Calu3 (cell line): ENCODE measurements around the gene UBE2A. TPM values are rescaled to one million over a fixed set of nuclear protein-coding genes. Genes with fewer than 3 reads are reported as not detected.

Source experiments
- BruUV-seq: library from RNA; stranded (reverse); fragments of 400-500 nt; replicated peaks from 2 replicates; lab custom pipeline; 2021; lab: Mats Ljungman, UMichigan
- CTCF ChIA-PET: fragments of 300-600 bp; sonication (Branson Sonifier 250); formaldehyde crosslinking; loops from one replicate; lab custom pipeline; 2022; ENCODE audit warnings: antibody characterized with exemption; lab: Charles Lee
- DNase-seq: peaks from one replicate; pipeline ENCODE4 v3.0.0; 2022
- H3K27ac Mint-ChIP-seq: one replicate; pipeline ENCODE4 v1.8.0; 2022; ENCODE audit warnings: mixed read lengths; ENCODE audit not compliant: unreplicated experiment
- H3K27me3 Mint-ChIP-seq: one replicate; pipeline ENCODE4 v1.8.0; 2022; ENCODE audit warnings: mixed read lengths; ENCODE audit not compliant: unreplicated experiment
- H3K36me3 Mint-ChIP-seq: one replicate; pipeline ENCODE4 v1.8.0; 2022; ENCODE audit warnings: mild to moderate bottlenecking, moderate library complexity, mixed read lengths; ENCODE audit not compliant: insufficient read depth, unreplicated experiment
- H3K4me1 Mint-ChIP-seq: one replicate; pipeline ENCODE4 v1.8.0; 2022; ENCODE audit warnings: mild to moderate bottlenecking, low read depth, mixed read lengths; ENCODE audit not compliant: unreplicated experiment
- H3K4me3 Mint-ChIP-seq: one replicate; pipeline ENCODE4 v1.8.0; 2022; ENCODE audit warnings: mild to moderate bottlenecking, low read depth, moderate library complexity, mixed read lengths; ENCODE audit not compliant: unreplicated experiment
- H3K9me3 Mint-ChIP-seq: one replicate; pipeline ENCODE4 v1.8.0; 2022; ENCODE audit warnings: low read depth, mixed read lengths; ENCODE audit not compliant: unreplicated experiment
- CTCF ChIP-seq: fragments of 200-600 bp; IDR thresholded peaks from one replicate; pipeline ENCODE4 v1.8.0; 2022; ENCODE audit warnings: antibody characterized with exemption; ENCODE audit not compliant: unreplicated experiment
- intact Hi-C: fragments of 100-400 bp; cut with micrococcal nuclease; formaldehyde crosslinking; loops from one replicate; pipeline ENCODE4 v1.10.0; 2022; ENCODE audit not compliant: unreplicated experiment
- total RNA-seq: library from RNA; stranded (reverse); gene quantifications from 2 replicates; pipeline ENCODE4 v1.2.3, GENCODE V29; 2022

UBE2A gene
- total RNA-seq, 1 experiment from 2014 or later, result 65.0 TPM

- CTCF ChIA-PET, result interaction anchor here (0.7 kb wide), 1 partner anchor 169 kb away, joined by 3 read pairs; no protein-coding TSS in a partner anchor
- Mint-ChIP-seq H3K9me3 (no peaks in the 10 kb centered on the region), H3K36me3 (no peaks in the 10 kb centered on the region), H3K27ac (no peak overlapping the region), H3K4me1 (no peaks in the 10 kb centered on the region), H3K4me3 (no peak overlapping the region), H3K27me3 (peaks cover 13% of the 10 kb centered on the region)
- BruUV-seq, result no TSS peak
- intact Hi-C loops, result no loop called here
- no peak for DNase-seq
- no peak for TF ChIP-seq CTCF
Measured at GRCh38 chrX:119622356-119623232, 48.2 kb downstream of the UBE2A start.

DNA sequence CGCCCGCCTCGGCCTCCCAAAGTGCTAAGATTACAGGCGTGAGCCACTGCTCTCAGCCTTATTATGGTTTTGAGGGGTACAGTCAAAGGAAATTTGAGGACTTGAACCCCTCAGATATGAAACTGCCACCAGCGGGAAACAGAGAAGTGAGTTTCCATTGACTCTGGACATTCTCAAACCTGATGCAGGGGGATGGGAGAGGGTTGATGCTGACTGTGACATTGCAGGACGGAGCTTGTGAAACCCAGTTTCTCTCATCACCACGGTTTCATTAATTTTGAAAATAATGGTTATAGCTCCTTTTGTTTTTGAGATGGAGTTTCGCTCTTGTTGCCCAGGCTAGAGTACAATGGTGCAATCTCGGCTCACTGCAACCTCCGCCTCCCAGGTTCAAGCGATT lies 50.1 kb downstream of the UBE2A start:
- Mint-ChIP-seq H3K36me3 (no peaks in the 10 kb centered on the region), H3K27ac (no peak overlapping the region), H3K4me3 (no peak overlapping the region), H3K4me1 (no peaks in the 10 kb centered on the region), H3K27me3 (peaks cover 7% of the 10 kb centered on the region), H3K9me3 (no peaks in the 10 kb centered on the region)
- CTCF ChIA-PET, result no interaction called here
- DNase-seq, result no peak
- no peak for TF ChIP-seq CTCF
- no TSS peak for BruUV-seq
- intact Hi-C loops, result no loop called here

DNA sequence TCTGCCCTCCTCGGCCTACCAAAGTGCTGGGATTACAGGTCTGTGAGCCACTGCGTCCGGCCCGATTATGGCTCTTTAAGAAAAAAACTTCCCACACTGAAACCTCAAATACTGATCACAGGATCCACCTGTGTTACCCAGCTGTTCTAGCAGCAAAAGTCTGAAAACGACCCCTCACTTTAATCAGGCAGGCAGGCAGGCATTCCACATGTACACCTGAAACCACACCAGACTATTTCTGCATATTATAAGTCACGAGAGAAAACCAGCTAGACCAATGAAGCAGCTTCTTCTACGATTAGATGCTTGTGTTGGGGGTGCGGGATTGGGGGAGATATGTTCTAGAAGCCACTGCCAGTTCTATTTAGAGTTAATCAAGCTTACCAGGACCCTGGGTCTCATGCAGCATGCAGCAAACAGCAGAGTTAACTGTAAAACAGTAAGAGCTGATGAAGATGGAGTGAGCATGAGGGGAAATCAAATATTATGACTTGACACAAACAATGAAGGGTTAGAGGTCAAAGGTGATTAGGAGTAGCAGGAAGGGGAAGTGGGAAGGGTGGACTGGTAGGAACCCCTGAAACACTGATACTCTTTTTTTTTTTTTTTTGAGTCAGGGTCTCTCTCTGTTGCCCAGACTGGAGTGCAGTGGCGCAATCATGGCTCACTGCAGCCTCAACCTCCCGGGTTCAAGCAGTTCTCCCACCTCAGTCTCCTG lies 50.7 kb downstream of the UBE2A start:
- H3K9me3 Mint-ChIP-seq, result no peaks in the 10 kb centered on the region
- intact Hi-C loops, result no loop called here
- no peaks in the 10 kb centered on the region for H3K4me1 Mint-ChIP-seq
- H3K27ac Mint-ChIP-seq, result no peak overlapping the region
- H3K27me3 Mint-ChIP-seq, result no peaks in the 10 kb centered on the region
- DNase-seq, result no peak
- no TSS peak for BruUV-seq
- CTCF ChIA-PET, result interaction anchor here (0.6 kb wide), 1 partner anchor 323 kb away, joined by 4 read pairs; no protein-coding TSS in a partner anchor
- no peaks in the 10 kb centered on the region for H3K36me3 Mint-ChIP-seq
- H3K4me3 Mint-ChIP-seq, result no peak overlapping the region
- no peak for TF ChIP-seq CTCF

GRCh38 chrX:119625843-119626242 lies 51.5 kb downstream of the UBE2A start:
- CTCF ChIA-PET, result interaction anchor here (0.6 kb wide), 1 partner anchor 322 kb away, joined by 4 read pairs; no protein-coding TSS in a partner anchor
- DNase-seq, result no peak
- intact Hi-C loops, result no loop called here
- BruUV-seq, result no TSS peak
- Mint-ChIP-seq H3K27me3 (no peaks in the 10 kb centered on the region), H3K27ac (no peak overlapping the region), H3K4me1 (no peaks in the 10 kb centered on the region), H3K4me3 (no peak overlapping the region), H3K9me3 (no peaks in the 10 kb centered on the region), H3K36me3 (no peaks in the 10 kb centered on the region)
- no peak for TF ChIP-seq CTCF

Other genes with a start within 250 kb of the UBE2A start
- 14.3 and 15.5 TPM in 2 replicates for gene SLC25A43, start 175.2 kb upstream of the UBE2A start, total RNA-seq
- gene SLC25A5, start 106.1 kb upstream of the UBE2A start, total RNA-seq, result 396 and 416 TPM in 2 replicates
- 30.4 and 36.8 TPM in 2 replicates for gene STEEP1, start 9.2 kb upstream of the UBE2A start, total RNA-seq
- gene NKRF, start 31.9 kb downstream of the UBE2A start, total RNA-seq, result 17.8 and 18.0 TPM in 2 replicates
- gene SEPTIN6, start 118.6 kb downstream of the UBE2A start, total RNA-seq, result 7.7 and 8.5 TPM in 2 replicates
- gene SOWAHD, start 184.0 kb downstream of the UBE2A start, total RNA-seq, result not detected in 2 replicates
- gene RPL39, start 217.1 kb downstream of the UBE2A start, total RNA-seq, result 1,689 and 1,778 TPM in 2 replicates